Peyer's patch (tissue), 4 donors: ENCODE results near the gene AP3S1.

ENCODE experiments used
- CTCF ChIP-seq, 6 experiments: fragments of 450-650 bp in 4 of 6; fragments of 200-600 bp in 2 of 6; sonication (generic) in 1 of 6; IDR thresholded peaks; one replicate each; pipeline ENCODE4 v1.5.1; 2017 to 2019; ENCODE audit warnings: antibody characterized with exemption in 6 of 6, mild to moderate bottlenecking in 3 of 6, moderate library complexity in 1 of 6
- POLR2A ChIP-seq, 2 donors: fragments of 450-650 bp; IDR thresholded peaks; one replicate each; pipeline ENCODE4 v1.5.1; 2017; ENCODE audit warnings: antibody characterized with exemption in 2 of 2, mild to moderate bottlenecking in 2 of 2, moderate library complexity in 2 of 2

GRCh38 chr5:115962239-115962564 lies 120.5 kb downstream of the AP3S1 start, which contains the start of gene LVRN:
- TF ChIP-seq CTCF (IDR thresholded peaks at IDR 0.05) (no peak), POLR2A (IDR thresholded peaks at IDR 0.05) (no peak)
